GM23248 (cell line): ENCODE measurements around the gene SCN11A.

Source experiments
- EZH2 ChIP-seq: fragments of 200-600 bp; sonication (generic); IDR thresholded peaks from 2 replicates; pipeline ENCODE4 v1.6.1; 2018; ENCODE audit warnings: antibody characterized with exemption, mild to moderate bottlenecking; ENCODE audit not compliant: insufficient read depth, poor library complexity, severe bottlenecking
- EZH2phosphoT487 ChIP-seq: fragments of 200-600 bp; sonication (generic); IDR thresholded peaks from 2 replicates; pipeline ENCODE4 v1.6.1; 2018; ENCODE audit warnings: antibody characterized with exemption, moderate library complexity, mild to moderate bottlenecking, low read depth; ENCODE audit not compliant: insufficient read depth

DNA sequence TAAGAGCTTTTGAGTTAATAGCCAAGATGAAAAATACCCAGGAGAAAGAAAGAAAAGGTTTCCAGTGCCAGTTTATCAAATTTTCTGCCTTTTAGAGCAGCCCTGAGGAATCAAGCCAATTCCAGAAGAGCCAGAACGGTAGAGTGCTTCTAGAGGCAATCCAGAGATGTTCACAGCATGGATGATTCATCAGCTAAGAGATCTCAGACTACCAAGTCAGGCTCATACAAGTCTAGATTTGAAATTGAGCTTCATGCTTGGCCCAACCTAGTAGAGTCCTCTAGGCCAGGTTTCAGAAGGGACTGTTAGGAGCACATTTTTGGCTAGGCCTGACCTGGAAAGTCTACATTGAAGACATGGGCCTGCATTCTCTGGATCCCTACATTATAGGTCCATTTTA, 15.5 kb upstream of the SCN11A start:
- TF ChIP-seq EZH2 (no peak), EZH2phosphoT487 (no peak)
